GM04503 (cell line): ENCODE results near the gene MVB12A.

Experiments used
- DNase-seq: peaks from one replicate; pipeline ENCODE4 v3.0.0-alpha.2; 2012; ENCODE audit warnings: low read depth

Gene MVB12A

GRCh38 chr19:17419621-17420474, at the start of gene MVB12A:
TSS of gene MVB12A (plus strand) at chr19:17420047. CDS start at chr19:17420136, 89 bp downstream.
- DNase-seq = peak; percentile 95

GRCh38 chr19:17376935-17377600, 42.8 kb upstream of the MVB12A start, which contains the start of gene PLVAP:
TSS of gene PLVAP (minus strand) at chr19:17377342. CDS start at chr19:17377288, 54 bp downstream.
- DNase-seq = no peak

GRCh38 chr19:17378271-17378670, 41.6 kb upstream of the MVB12A start:
- DNase-seq = no peak

DNA sequence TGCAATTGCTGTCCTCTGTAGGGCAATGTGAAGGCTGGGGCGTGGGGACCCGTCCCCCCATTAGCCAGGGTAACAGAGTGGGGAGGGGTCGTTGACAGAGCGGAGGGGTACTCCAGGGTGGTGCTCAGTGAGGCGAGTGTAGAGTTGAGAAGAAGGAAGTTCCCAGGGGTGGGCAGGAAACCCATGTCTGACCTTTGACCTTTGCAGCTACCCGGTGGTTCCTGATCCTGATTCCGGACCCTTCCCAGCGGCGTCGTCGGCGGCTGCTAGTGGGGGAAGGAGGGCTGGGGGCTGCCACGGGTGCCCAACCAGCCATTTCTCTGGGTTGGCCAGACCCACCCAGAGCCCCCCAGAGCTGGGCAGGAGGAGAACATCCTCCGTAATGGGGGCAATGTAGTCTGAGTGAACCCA, 40.6 kb upstream of the MVB12A start:
- no peak for DNase-seq

- no peak for DNase-seq
These were observed 39.3 kb upstream of the MVB12A start for GRCh38 chr19:17380426-17381138.

DNA sequence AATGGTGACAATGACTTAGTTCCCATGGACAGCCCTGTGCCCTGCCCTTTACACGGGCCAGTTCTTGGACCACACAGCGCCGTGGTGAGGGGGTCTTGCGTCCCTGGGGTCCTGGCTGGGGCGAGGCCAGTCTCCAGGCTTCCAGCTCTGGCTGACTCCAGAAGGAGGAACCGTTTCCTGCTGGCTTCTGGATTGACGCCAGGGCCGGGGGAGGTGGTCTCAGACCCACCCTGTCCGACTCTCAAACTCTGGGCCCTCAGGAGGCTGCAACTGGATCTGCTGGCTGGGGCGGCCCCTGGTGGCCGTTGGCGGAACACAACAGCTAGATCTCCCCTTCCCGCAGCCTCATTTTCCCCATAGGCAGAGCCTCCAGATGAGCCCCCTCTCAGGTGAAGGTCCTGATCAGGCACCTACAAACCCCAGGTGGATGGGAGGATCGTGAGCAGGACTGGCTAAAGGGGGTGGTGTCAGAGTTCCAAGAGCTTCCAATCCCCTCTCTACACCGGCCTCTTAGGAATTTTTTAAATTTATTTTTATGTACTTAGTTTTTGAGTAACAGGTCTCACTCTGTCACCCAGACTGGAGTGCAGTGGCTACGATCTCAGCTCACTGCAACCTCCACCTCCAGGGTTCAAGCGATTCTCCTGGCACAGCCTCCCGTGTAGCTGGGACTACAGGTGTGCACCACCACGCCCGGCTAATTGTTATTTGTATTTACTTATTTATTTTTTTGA, 33.8 kb upstream of the MVB12A start:
- no peak for DNase-seq

- no peak for DNase-seq
These were observed 30.6 kb upstream of the MVB12A start for GRCh38 chr19:17389288-17389687.

GRCh38 chr19:17389957-17390664, 29.7 kb upstream of the MVB12A start:
- DNase-seq = no peak

DNA sequence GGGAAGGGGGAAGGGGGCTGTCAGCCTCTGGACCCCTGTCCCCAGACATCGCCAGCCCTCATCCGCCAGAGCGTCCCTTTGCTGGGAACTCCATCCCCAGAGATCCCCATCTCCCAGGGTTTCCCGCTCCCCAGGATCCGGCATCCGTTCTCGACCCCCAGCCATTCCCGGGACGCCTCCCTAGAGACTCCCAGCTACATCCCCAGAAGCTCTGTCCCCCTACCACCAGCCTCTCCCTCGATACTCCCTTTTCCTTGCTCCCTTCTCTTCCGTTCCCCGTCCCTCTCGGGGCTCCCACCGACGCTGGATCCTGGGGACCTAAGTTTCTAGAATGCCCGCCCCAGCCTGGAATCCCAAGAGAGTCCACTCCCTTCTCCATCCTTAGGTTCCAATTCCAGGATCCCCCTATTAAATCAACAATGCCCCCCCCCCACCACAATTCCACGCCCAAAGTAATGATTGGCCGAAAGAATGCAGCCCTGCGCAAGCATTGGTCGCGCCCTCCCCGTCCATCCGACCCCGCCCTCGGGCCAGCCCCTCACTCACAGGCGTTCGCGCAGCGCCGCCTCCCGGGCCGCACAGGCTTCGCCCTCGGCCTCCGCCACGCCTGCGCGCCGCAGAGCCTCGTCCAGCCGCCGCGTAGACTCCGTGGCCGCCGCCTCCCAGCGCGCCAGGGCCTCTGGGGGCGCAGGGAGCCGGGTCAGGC, 29.0 kb upstream of the MVB12A start:
- peak; percentile 51 for DNase-seq

GRCh38 chr19:17391371-17392151, 28.3 kb upstream of the MVB12A start:
- no peak for DNase-seq

DNA sequence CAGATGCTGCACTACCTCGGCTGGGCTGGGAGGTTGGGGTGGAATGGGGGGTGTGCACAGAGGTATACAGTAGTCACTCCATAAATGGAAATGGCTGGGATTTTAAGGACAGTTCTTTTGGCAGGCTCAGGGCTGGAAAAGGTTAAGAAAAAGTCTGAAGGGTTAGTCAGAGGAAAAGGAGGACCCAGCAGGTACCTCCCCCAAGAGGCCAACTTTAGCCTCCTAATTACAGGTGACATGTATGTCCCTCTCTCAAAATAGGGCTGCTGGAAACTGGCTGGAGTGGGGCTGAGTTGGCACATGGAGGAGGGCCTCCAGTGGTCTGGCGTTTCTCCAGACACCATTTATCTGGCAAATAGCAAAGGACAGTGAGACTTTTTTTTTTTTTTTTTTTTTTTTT, 26.8 kb upstream of the MVB12A start:
- no peak for DNase-seq

DNA sequence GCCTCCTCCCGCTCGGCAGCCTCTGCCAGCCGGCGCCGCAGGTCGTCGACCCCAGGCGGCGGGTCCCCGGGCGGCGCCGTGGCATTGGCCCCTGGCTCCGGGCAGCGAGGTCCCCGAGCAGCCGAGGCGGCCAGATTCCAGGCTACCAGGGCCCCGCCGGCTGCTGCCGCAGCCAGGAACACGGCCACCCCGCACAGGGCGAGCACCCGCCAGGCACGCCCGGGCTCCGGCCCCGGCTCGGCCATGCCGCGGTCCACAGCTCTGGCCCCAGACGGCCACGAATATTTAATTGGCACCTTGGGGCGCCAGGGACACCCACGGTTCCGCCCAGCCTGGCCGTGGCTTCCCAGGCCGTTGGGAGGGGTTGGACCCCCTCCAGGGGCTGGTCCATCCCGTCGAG, 25.9 kb upstream of the MVB12A start, which contains the start of gene CCDC194:
Gene CCDC194 (minus strand): TSS at position 283 of the 400 bp plus-strand sequence. CDS start 38 bp downstream, at position 245.
- no peak for DNase-seq

GRCh38 chr19:17394891-17395415, 24.9 kb upstream of the MVB12A start:
- no peak for DNase-seq

DNA sequence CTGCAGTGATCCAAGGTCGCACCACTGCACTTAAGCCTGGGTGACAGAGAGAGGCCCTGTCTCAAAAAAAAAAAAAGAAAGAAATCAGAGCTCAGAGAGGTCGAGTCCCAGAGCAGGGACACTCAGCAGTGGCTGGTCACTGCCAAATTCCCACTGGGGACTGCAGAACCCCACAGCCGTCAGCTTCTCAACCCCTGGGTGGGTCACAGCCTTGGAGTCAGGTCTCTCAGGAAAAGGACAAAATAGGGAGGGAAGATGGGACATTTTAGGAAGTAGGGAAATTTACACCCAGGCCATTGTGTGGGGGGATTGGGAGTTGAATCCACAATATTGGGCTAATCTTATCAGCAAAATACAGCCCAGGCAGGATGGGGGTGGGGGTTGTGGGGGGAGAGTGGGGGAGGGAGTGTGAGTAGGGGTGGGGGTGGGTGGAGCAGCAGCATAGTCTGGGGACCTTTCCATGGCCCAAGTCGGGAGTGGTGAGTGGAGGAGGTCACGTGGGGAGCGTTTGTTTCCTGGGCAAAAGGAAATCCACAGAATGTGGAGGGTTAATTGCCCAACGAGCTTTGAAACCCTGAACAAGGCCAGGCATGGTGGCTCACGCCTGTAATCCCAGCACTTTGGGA, 20.8 kb upstream of the MVB12A start:
- no peak for DNase-seq

DNA sequence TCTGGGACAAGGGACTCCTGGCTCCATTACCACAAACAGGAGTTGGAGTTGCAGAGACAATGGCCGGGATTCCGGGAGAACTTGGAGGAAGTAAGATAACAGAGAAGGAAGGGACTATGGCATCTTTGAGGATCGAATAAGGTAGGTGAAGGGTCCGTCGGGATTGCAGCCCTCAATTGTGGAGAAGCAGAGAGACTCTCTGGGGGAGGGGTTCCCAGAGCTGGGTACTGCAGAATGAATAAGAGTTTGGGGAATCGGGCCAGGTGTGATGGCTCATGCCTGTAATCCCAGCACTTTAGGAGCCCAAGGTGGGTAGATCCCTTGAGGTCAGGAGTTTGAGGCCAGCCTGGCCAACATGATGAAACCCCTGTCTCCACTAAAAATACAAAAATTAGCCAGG, 18.2 kb upstream of the MVB12A start:
- no peak for DNase-seq

GRCh38 chr19:17402982-17403855, 16.6 kb upstream of the MVB12A start:
- no peak for DNase-seq

GRCh38 chr19:17404015-17404414, 15.8 kb upstream of the MVB12A start:
- no peak for DNase-seq
